GM19372 (cell line): Measurements from ENCODE around the gene KLHL28.

Source experiments
- ATAC-seq: cut with Tn5 transposase; IDR thresholded peaks from one replicate; pipeline ENCODE4 v1.9.1; 2021; ENCODE audit warnings: mild to moderate bottlenecking, low read depth, moderate library complexity; ENCODE audit not compliant: unreplicated experiment

Gene KLHL28

DNA sequence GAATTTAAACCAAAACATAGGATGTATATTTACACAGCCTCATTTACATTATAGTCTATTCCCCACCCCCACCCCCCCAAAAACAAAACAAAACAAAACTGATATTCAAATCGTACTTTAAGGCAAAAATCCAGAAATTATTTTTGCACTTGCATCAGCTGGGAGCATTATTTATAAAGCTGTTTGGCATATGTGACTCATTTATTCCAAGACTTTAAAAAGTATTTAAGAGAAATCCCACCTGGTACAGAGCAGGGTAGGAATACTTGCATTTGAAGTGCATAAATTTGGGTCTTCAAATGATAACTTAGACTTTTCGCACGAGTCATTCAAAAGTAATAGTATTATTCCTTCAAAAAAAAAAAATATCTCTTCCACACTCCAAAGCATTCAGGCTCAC, 1.1 kb downstream of the KLHL28 start:
- ATAC-seq: no peak

DNA sequence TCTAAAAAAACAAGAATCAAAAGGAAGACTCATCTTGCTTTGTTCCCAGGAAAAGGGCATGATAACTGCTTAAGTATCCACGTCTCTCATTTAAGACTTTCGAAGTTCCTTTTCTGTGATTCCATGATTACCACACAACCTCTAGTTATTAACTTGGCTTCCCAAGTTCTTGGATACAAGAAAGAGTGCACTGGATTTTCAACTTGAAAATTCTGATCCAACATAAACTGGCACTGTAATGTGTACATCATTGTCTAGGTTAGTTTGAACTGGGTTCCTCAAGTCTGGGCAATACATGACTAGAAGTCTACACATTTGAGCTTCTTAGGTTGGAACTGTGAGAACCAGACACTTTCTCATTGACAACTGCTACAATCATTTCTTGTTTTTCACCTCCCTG, 1.6 kb downstream of the KLHL28 start:
- ATAC-seq: no peak

DNA sequence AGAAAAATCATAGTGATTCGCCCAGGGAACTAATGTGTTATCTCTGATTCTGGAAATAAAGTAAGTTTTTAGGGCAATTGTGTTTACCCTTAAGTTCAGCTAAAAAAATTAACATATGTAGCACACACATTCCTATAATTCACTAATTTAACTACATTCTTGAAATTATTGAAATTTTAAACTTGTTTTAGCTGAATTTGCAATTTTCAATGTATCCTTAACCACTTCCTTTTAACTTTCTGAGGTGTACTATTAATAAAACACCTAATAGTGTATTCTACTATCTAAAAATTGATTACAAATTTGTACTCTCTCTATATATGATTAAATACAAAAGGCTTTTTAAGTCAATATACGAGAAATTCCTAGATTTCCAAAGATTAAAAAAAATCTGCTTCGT, 2.2 kb downstream of the KLHL28 start:
- ATAC-seq: no peak

DNA sequence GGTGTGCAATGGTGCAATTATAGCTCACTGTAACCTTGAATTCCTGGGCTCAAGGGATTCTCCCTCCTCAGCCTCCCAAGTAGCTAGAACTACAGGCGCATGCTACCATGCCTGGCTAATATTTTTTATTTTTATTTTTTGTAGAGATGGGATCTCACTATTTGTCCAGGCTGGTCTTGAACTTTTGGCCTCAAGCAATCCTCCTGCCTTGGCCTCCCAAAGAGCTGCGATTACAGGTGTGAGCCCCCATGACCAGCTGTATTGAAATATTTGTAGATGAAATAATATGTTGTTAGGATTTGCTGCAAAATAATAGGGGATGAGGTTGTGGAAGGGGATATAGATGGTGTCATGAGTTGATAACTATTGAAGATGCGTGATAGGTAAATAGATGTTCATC, 4.9 kb downstream of the KLHL28 start:
- ATAC-seq: no peak

DNA sequence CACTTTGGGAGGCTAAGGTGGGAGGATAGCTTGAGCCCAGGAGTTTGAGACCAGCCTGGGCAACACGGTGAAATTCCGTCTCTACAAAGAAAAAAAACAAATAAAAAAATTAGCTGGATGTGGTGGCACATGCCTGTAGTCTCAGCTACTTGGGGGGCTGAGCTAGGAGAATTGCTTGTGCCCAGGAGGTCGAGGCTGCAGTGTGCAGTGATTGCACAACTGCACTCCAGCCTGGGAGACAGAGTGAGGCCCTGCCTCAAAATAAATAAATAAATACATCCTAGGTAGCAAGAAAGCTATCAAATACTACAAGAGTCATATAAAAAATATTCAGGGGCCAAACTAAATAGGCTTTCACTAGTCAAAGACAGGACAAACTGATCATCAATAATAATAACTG, 6.2 kb downstream of the KLHL28 start:
- no peak for ATAC-seq

DNA sequence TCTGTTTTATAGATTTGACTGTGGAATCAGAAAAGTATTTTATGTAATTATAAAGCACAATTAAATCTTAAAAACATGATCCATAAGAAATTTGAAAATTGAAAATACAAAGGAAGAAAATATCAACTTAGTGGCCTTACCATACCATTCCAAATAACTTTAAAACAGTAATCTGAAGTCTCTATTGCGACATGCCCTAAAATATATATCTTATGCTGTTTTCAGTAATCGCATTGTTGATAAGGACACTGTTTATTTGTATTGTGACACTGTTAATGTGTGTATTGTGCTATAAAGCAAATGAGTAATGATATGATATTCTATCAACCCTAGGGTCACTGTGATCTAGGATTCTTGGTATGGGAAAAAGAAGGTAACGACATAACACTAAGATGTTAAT, 7.0 kb downstream of the KLHL28 start:
- no peak for ATAC-seq

DNA sequence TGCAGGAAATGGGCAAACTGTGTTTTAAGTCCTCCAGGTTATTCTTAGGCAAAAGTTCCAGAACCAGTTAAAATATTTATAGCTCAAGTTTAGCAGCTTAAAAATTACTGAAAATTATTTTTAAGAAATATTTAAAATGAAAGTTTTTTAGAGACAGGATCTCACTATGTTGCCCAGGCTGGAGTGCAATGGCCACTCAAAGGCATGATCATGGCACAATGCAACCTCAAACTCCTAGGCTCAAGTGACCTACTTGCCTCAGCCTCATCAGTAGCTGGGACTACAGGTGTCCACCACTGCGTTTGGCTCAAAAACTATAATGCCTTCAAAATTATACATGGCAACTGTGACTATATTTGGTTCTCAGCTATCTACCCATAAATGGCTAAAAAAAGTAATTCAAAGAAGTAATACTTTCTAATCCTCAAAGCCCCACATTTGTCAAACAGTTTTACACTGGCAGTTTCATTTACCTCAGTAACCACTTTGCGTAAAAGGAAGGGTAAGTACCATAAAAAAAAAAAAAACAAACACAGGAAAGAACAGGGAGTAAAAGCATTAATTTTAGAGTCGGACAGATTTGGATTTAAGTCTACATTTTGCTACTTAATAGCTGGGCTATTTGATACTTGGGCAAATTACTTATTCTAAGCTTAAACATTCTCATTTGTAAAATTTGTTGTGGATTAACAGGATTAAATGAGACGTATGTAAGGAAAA, 9.2 kb downstream of the KLHL28 start:
- ATAC-seq: no peak

DNA sequence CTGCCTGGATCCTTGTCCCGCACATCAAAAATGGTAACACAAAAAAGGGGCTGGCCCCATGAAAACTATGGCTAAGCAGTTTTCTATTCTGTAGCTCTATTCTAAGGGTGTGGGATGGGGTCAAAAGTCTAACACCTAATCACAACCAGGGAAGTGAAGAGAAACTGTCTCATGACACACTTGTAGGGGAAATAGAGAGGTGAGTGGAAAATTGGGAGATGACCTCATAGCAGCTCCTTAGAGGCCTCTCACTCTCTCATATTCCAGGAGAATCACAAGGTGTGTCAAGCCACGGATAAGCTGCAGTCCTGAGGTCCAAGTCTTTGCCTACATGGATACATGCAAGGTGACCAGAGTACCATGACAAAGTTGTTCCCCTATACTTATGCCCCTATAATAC, 10.7 kb downstream of the KLHL28 start:
- ATAC-seq: no peak

DNA sequence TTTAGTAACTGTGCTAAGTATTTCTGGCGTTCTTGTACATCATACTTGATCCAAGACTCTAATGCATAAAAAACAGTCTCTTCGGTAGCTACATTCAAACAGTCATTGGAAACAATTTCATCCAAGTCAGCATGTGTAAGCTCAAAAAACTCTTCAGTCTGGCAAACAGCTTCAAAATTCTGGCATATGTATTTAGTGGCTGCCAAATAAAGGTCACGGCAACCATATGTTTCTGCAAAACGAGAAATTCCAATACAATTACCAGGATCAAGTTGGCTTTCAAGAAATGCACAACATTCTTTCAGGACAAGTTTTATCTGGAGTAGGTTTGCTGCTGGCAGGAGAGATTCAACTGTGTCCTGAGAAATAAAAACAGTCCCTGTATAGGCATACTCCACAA, 16.5 kb downstream of the KLHL28 start:
- no peak for ATAC-seq

DNA sequence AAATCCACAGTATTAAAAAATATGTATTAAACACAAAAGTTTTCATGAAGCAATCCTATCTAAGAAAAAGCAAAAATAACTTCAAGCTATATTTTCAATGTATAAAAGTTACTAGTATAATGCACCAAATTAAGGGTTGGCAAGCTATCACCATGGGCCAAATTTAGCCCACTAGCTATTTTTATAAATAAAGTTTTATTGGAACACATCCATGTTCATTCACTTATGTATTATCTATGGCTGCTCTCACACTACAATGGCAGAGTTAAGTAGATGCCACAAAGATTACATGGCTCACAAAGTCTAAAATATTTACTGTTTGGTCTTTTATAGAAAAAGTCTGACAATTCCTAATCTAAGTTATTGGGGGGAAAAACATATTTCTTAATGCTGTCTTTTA, 17.6 kb downstream of the KLHL28 start:
- no peak for ATAC-seq

DNA sequence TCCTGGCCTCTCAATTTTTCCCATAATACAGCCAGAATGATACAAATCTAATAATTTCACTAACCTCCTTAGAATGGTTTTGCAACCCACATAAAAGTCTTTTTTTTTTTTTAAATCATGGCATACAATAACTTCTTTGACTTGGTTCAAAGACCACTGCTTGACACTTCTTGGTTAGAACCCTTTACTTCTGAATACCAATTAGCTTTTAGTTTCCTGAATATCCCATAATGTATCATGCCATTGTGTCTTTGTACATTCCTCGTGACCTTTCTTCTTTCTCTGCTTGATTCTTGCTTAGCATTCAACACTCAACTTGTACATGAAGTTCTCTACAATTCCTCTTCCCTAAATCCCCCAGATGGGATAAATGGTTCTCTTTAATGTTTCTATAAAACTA, 19.3 kb downstream of the KLHL28 start:
- no peak for ATAC-seq

DNA sequence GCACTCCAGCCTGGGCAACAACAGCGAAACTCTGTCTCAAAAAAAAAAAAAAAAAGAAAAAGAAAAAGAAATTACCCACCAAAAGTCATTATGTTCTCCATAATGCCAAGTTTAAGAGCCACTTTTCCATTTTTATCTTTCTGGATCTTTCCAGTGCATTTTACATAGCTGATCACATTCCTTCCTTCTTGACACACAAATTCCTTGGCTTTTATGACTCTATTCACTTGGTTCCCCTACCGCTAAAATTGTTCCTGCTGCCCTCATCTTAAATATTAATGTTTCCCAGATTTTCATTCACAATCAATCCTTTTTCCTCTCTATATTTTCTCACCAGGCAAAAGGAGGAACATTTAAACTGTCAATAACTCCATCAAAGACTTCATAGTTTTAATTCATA, 20.2 kb downstream of the KLHL28 start:
- ATAC-seq: no peak

DNA sequence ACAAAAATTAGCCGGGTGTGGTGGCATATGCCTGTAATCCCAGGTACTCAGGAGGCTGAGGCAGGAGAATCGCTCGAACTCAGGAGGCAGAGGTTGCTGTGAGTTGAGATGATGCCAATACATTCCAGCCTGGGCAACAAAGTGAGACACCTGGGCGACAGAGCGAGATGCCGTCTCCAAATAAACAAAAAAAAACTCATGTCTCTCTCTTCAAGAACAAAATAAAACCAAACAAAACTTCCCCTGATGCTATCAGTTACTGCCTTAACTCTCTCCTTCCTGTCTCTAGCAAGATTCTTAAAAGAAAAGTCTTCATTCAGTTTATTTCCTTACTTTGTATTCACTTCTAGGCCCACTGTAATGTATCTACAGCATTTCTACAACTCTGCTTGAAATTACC, 20.8 kb downstream of the KLHL28 start:
- ATAC-seq: no peak

DNA sequence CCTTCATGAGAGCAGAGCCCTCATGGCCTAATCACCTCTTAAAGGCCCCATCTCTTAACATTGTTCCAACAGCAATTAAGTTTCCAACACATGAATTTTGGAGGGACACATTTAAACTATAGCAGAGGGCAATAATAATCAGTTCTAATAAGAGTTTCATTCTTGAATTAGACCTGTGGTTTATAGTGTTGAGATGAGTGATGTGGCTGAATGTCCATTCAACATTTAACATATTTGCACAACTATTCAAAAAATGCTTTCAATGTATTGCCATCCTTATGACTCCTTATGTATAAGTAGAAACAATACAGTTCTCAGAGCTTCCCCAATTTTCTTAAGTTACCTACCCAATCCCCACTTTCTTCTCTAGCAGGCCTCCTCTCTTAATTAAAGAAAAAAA, 21.5 kb downstream of the KLHL28 start:
- no peak for ATAC-seq

DNA sequence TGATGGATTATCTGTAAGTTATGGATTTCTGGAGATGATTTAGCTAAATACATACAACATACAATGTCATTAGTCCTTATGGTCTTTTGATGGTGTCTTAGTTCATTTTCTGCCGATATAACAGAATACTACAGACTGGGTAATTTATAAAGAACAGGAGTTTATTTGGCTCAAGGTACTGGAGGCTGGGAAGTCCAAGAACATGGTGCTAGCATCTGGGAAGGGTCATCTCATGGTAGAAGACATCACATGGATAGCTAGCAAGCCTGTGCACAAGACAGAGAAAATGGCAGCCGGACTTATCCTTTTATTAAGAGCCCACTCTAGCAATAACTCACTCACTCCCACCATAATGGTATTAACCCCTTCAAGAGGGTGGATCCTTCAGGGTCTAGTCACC, 24.2 kb downstream of the KLHL28 start:
- ATAC-seq: no peak

DNA sequence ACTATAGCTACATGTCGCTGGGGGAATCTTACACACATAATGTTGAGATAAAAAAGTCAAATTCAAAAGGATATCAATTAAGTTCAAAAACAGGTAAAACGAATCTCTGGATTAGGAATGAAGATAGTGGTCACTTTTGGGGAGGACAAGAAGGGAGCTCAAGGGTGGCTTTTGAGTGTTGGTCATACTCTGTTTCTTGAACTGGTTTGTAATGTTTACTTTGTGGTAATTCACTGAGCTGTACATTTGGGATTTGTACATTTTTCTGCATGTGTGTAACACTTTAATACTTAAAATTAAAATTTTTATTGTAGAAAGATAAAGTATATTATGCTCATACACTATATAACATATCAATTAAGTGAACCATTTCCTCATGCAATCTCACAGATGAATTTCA, 26.6 kb downstream of the KLHL28 start:
- ATAC-seq: no peak

DNA sequence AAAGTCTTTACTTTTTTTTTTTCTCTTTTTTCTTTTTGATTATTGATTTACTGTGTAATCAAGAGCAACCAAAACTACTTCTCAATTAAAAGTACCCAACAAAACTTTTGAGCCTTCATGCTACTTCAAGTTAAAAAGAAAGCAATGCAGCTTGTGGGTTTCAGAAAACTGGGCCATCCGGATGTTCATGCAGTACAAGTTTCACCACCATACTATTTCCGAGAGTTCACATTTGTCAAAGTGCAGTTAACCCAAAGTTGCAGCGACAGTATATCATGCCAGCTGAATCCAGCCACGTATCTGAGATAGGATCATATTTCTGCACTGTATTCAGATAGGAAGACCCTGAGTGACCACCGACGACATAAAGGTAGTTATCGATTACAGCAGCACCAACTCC, 33.0 kb downstream of the KLHL28 start:
- no peak for ATAC-seq

DNA sequence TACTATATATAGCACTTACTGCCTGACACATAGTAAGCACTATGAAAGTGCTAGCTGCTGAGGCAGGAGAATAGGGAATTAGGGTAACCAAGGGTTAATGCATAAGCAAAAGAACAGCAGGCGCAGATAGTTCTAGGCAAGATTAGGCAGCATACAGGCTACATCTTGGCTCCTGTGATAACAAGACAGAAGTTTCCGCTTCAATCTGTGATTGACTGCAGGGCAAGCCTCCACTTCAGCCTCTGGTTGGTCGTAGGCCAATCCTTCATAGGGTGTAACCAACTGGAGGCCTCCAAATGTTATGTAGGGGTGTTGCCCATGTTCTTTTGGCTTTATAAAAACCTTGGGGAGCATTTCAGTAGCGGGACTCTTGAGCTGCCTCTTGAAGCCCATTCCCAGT, 46.9 kb downstream of the KLHL28 start:
- no peak for ATAC-seq

DNA sequence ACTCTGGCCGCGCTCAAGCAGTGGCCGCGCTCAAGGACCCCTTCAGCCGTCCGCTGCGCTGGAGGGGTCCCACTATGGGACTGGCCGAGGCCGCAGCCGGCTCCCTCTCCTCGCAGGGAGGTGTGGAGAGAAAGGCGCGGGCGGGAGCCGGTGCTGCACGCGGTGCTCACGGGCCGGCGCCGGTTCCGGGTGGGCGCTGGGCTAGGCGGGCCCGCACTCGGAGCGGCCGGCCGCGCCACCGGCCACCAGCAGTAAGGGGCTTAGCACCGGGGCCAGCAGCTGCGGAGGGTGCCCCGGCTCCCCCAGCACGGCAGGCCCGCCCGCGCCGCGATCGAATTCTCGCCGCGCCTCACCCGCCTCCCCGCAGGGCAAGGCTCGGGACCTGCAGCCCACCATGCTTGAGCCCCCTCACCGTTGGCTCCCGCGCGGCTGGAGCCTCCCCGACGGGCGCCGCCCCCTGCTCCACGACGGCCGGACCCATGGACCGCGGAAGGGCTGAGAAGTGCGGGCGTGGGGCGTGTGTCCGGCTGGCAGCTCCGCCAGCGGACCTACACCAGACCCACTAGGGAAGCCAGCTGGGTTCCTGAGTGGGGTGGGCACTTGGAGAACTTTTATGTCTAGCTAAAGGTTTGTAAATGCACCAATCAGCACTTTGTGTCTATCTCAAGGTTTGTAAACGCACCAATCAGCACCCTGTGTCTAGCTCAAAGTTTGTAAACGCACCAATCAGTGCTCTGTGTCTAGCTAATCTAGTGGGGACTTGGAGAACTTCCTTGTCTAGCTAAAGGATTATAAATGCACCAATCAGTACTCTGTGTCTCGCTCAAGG, 49.5 kb downstream of the KLHL28 start:
- ATAC-seq: no peak

DNA sequence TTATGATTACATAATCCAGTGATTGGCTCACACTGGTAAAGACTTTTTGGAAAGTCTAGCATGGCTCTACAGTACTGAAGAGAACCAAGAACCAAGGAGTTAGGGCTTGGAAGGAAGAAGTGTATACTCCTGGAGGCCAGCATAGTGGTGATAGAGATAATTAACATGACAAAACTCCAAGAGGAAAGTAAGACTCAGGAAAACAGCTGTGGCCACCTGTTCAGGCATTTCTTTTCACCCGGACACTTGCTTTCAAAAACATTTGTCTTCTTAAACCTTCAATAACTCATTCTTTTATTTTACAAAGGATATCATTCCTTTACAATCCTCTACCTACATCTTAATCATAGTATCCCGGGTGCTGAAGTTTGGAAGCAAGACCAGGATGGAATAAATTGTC, 50.9 kb downstream of the KLHL28 start:
- ATAC-seq: no peak

DNA sequence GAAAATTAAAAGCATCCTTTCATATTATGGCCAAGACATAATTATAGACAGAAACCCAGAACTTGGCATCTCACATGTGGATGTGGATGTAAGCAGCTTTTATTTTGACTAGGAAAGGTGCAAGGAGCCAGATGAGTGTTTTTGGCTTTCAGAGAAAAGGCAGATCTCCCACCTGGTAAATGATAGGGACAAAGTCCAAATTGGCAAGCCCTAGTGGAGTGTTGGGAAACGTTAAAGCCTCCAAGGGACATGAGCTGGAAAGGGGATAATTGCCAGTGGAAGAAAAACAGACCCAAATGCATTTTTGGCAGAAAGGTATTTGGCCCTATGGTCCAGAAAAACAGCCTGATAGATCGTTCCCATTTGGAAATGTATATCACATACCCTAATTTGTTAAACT, 60.1 kb downstream of the KLHL28 start:
- no peak for ATAC-seq

DNA sequence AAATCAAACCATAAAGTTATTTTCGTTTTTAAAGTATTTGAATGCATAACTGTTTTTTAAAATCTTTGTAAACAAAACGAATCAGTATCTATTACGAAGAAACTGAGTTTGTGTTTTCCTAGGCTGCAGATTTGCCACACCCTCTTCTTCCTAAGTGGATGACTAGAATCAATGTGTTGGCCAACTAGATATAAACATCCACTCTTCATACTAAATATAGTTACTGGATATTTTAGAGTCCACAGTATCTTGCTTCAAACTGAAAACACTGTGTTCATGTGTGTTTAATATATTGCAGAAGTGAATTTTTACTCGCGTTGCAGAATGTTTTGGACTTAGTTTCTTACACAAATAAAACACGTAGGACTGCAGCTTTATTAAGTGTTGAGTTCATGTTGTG, 63.2 kb downstream of the KLHL28 start:
- ATAC-seq: no peak
